Measurements from ENCODE around the gene PRELID3B. TPM values are rescaled to one million over a fixed set of nuclear protein-coding genes. Genes with fewer than 3 reads are reported as not detected.

PRELID3B gene
- total and polyA plus RNA-seq, 2 of the 8 experiments (the other 6 are each of a cell fraction or from before 2014, with no cell fraction given): 8.1 to 50.5 TPM

DNA sequence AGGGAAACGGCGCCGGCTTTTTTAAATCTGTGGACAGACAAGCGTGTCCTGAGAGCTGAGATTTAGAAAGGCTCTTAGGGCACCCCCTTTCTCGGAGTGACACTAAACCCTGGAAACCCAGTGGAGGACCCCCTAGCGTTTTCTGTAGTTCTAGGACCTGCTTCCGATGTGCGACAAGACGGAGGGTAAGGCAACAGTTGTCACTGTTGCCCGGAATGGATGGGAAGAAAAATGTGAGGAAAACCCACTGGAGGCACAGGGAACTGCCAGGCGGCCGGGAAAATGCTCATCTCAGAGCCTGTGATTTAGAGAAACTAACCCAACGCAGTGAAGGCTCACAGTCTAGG lies 9.9 kb downstream of the PRELID3B start:
- H3K9ac ChIP-seq (replicated peaks in 1 of 4; ENCODE audit: extremely low read depth in 1 of 4, low read depth in 3 of 4, low read length in 3 of 4): peak overlapping the region in 1 of 4 experiments; percentile 45; a peak in 2 of 7 replicates
- no peak overlapping the region for H2AFZ ChIP-seq (ENCODE audit: low read length)
- TF ChIP-seq SIN3A (conservative IDR thresholded peaks at IDR 0.05 in 1 of 2, IDR thresholded peaks at IDR 0.05 in 1 of 2; ENCODE audit: low read depth in 1 of 2, low read length in 2 of 2) (no peak; a peak in 1 of 4 replicates), JUN (IDR thresholded peaks at IDR 0.05; ENCODE audit: low read depth, low read length) (no peak), ATF3 (IDR thresholded peaks at IDR 0.05; ENCODE audit: insufficient read depth, low read depth, low read length) (no peak), E2F6 (IDR thresholded peaks at IDR 0.05) (no peak; the same call in 1 of the 2 replicates)
- CTCF ChIA-PET (ENCODE audit: partially characterized antibody): interaction anchor here (1.1 to 2.2 kb wide), 4 partner anchors 8 to 393 kb away, joined by 3 to 5 read pairs (median 4); no protein-coding TSS in a partner anchor
- H2BK12ac ChIP-seq (ENCODE audit: low read depth, low read length): no peak overlapping the region
- DNase-seq (ENCODE audit: low read depth in 1 of 2, low spot score in 2 of 2) (no peak), FAIRE-seq (no peak)
- peaks cover 6 to 13% of the 10 kb centered on the region in 2 experiments; a peak in 3 of 4 replicates for H3K79me2 ChIP-seq (ENCODE audit: control insufficient read depth in 1 of 2, insufficient read depth in 2 of 2, low read length in 2 of 2)
- H3K18ac ChIP-seq (ENCODE audit: extremely low read depth, low read length): no peak overlapping the region
- H3K27me3 ChIP-seq (replicated peaks in 1 of 4; ENCODE audit: control insufficient read depth in 3 of 4, extremely low read depth in 1 of 4, insufficient read depth in 3 of 4, low read length in 3 of 4): peaks cover 0 to 6% (median 3%) of the 10 kb centered on the region in 4 experiments; a peak in 2 of 7 replicates
- no peak overlapping the region for H3K14ac ChIP-seq (ENCODE audit: insufficient read length)
- no peaks in the 10 kb centered on the region for H3K9me3 ChIP-seq (ENCODE audit: insufficient read depth in 2 of 2, low read depth in 1 of 2, low read length in 1 of 2)
- H3K23me2 ChIP-seq (ENCODE audit: low read depth, low read length): peaks cover 5% of the 10 kb centered on the region
- H3K4ac ChIP-seq (replicated peaks; ENCODE audit: insufficient read length, low read depth, low read length): no peak overlapping the region
- H4K91ac ChIP-seq (replicated peaks; ENCODE audit: insufficient read length, low read length): no peak overlapping the region
- H3K4me1 ChIP-seq (replicated peaks in 1 of 4; ENCODE audit: control insufficient read depth in 3 of 4, insufficient read depth in 4 of 4, low read length in 3 of 4): peaks cover 0 to 6% (median 1%) of the 10 kb centered on the region in 4 experiments; a peak in 3 of 7 replicates
- H3K56ac ChIP-seq (replicated peaks; ENCODE audit: insufficient read length, low read depth, low read length): peak overlapping the region; percentile 20
- no peak overlapping the region for H3K27ac ChIP-seq (ENCODE audit: low read depth, low read length)
- H2BK15ac ChIP-seq (ENCODE audit: low read length): no peak overlapping the region
- no peak overlapping the region for H2BK20ac ChIP-seq (ENCODE audit: low read length)
- H4K5ac ChIP-seq (ENCODE audit: insufficient read length, low read depth, low read length): peak overlapping the region; percentile 67
- H3K4me2 ChIP-seq (ENCODE audit: insufficient read depth in 1 of 2, low read depth in 2 of 2, low read length in 2 of 2): peak overlapping the region; percentile 63 to 84
- H2AK5ac ChIP-seq (ENCODE audit: low read depth, low read length): no peak overlapping the region
- no peak overlapping the region for H2BK120ac ChIP-seq (replicated peaks; ENCODE audit: low read depth, low read length)
- WGBS, 2 experiments (ENCODE audit: extremely low coverage in 1 of 2, insufficient coverage in 1 of 2, insufficient read length in 1 of 2, insufficient replicate concordance in 2 of 2, low coverage in 1 of 2, low lambda C conversion rate in 2 of 2, missing lambda C conversion rate in 1 of 2): 16% methylated on average over 13 of the region's 13 CpGs; no CpG with 5 or more reads in 1 of the 2 experiments
- H2BK5ac ChIP-seq (ENCODE audit: low read depth, low read length): no peak overlapping the region
- peaks cover 2% of the 10 kb centered on the region for H3K79me1 ChIP-seq (ENCODE audit: low read depth, low read length)
- H3K23ac ChIP-seq (ENCODE audit: insufficient read length): no peak overlapping the region
- peaks cover 2 to 60% (median 18%) of the 10 kb centered on the region in 4 experiments; a peak in 5 of 8 replicates for H3K36me3 ChIP-seq (ENCODE audit: control insufficient read depth in 2 of 4, insufficient read depth in 4 of 4, low read length in 3 of 4)
- POLR2A ChIA-PET (ENCODE audit: partially characterized antibody): interaction anchor here (0.6 to 3.1 kb wide), 17 partner anchors 8 to 380 kb away, joined by 3 to 28 read pairs (median 4); partner anchors contain the start of gene PRELID3B
- peaks cover 8 to 9% of the 10 kb centered on the region in 2 experiments for H4K20me1 ChIP-seq (replicated peaks in 1 of 2; ENCODE audit: control insufficient read depth in 1 of 2, insufficient read depth in 2 of 2, low read length in 2 of 2)
- H3K4me3 ChIP-seq (ENCODE audit: extremely low read depth in 1 of 4, insufficient read depth in 2 of 4, low read depth in 3 of 4, low read length in 4 of 4): peak overlapping the region; percentile 10 to 90 (median 40)
- H4K8ac ChIP-seq (ENCODE audit: extremely low read depth, insufficient read depth, low read length): peak overlapping the region; percentile 71; the same call in 1 of the 2 replicates
